Left cardiac atrium (tissue), 4 donors: ENCODE results near the gene THAP6. TPM values are rescaled to one million over a fixed set of nuclear protein-coding genes. Genes with fewer than 3 reads are reported as not detected.
"Not testable (repeated sequence)": the region's sequence is repeated elsewhere in the genome, so short reads cannot be mapped to it uniquely, and the experiment has no call there.

Experiments used
- ATAC-seq, 2 donors: fragments of 200-7000 bp; cut with Tn5 transposase; one replicate each; pipeline ENCODE4 v1.9.1; 2020; ENCODE audit warnings: mild to moderate bottlenecking in 2 of 2, moderate library complexity in 2 of 2
- DNase-seq: peaks from one replicate; pipeline ENCODE4 v3.0.0-alpha.2; 2020
- intact Hi-C, 2 donors: fragments of 100-400 bp; cut with DNase I; formaldehyde crosslinking; loops; one replicate each; pipeline versions ENCODE4 v1.14.1 to v1.15.1; 2022 to 2023
- total RNA-seq, 2 donors: library from RNA; stranded (reverse); fragmentation: NEBNext Ultra II Directional; extraction: Animal tissue kit (Norgen Biotek cat#: 25700); gene quantifications; one replicate each; pipeline ENCODE4 v1.2.1, GENCODE V29; 2021
- donor health status: DM: no; HTN: yes; CAD: no.
- donor health status: DM: no; HTN: yes; CAD: no; lungs with severe emphysema.
- donor health status: DM: yes; HTN: yes; CAD: no.
- donor health status: Dilated cardiomyopathy.

THAP6 gene
- total RNA-seq, 2 donors from 2014 or later = 16.2 to 20.3 TPM

DNA sequence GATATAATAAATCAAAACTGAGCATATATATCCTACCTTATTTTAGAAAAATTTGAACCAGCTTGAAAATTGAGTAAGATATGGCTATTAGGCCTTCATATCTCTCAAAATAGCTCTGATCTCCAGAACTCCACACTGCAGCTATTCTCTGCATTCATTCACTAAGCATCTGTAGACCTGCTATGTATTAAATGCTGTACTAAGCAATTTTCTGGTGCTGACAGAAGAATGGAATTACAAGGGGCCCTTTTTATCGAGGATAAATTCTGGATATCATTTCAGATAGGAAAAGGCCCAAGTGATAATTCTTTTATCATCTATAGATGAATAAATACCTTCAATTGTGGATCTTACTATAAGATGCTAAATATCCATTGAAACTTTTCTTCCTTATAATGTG lies 1.9 kb downstream of the THAP6 start:
- intact Hi-C loops = no loop called here
- ATAC-seq (no peak), DNase-seq (no peak)

DNA sequence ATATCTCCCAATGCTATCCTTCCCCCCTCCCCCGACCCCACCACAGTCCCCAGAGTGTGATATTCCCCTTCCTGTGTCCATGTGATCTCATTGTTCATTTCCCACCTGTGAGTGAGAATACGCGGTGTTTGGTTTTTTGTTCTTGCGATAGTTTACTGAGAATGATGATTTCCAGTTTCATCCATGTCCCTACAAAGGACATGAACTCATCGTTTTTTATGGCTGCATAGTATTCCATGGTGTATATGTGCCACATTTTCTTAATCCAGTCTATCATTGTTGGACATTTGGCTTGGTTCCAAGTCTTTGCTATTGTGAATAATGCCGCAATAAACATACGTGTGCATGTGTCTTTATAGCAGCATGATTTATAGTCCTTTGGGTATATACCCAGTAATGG lies 5.2 kb downstream of the THAP6 start:
- ATAC-seq, DNase-seq, intact Hi-C loops: not testable (repeated sequence)

DNA sequence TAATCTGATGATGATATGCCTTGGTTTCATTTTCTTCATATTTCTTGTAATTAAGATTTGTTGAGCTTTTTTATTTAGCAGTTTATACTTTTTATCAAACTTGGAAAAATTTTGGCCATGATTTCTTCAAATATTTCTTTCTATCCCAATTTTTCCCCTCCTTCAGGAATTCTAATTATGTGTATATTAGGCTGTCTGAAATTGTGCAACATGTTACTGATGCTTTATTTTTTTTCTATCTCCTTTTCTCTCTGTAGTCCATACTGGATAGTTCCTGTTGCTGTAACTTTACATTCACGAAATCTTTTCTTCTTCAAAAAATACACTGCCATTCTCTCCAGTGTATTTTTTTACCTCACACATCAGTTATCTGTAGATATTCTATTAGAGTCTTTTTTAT lies 10.8 kb downstream of the THAP6 start:
- intact Hi-C loops = no loop called here

DNA sequence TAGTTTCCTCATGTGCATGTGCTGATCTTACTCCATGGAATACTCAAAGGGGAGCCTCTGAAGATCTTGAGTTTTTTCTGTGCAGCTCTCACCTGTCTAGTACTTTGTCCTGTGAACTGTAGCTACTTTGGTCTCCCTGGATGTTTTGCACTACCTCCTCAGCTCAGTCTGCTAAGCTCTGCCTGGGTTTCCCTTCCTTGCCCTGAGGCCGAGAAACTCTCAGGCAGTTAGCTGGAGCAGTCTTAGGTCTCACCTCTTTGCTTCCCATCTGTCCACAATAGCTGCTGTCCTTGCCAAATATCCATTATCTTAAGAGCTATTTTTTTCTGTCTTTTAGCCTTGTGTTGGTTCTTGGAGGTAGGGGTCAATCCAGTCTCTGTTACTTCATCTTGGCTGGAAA lies 11.6 kb downstream of the THAP6 start:
- ATAC-seq (no peak), DNase-seq (no peak)
- intact Hi-C loops = no loop called here

More for the DNA sequence above, 10.8 kb downstream of the THAP6 start:
- ATAC-seq (no peak), DNase-seq (no peak)

DNA sequence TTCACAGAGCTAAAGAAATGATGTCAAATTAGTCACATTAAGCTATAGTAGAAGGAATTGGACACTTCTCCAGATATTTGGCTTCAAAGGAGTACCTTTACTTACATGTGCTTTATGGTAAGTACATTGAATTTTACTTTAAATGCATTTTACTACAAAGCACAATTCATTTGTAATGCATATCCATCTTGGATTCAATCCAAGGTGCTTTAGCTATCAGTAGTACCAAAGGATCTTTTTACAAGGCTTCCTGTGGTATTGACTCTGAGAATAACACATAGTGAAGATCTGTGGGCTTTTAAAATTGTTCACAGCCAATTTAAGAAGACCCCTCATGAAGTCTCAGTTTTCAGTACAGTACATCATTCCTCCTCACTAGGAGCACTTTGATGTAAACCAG lies 13.2 kb downstream of the THAP6 start:
- no peak for DNase-seq
- no peak for ATAC-seq
- intact Hi-C loops = no loop called here

DNA sequence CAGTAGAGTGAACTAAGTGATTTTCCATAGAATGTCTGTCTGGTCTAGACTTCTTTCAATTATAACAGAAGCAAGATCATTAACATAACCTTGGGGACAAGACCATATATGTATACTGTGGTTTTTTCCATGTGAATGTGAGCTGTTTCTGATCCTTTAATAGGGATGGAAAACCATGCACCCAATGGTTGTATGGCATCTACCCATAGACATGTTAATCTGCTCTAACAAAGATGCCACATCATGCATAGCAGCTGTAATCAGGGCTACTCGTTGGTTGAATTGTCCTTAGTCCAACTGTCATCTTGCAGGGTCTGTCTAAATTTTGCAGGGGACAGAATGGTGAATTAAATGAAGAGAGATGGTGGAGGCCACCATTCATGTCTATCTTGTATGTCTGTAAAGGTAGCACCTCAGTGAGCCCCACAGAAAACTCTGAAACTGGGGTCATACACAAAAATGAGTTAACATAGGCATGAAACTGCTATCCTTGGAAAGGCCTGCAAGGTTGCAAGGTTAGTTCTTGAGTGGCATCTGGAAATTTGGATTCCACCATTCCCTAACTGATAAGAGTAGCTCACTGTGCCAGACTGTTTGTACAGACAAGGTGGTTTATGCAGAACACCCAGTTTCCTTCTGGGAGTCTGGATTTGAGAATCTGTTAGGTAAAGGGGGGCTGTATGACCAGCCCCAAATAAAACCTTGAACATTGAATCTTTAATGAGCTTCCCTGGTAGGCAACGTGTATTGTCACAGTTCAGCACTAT lies 16.5 kb downstream of the THAP6 start:
- DNase-seq = no peak
- ATAC-seq = no peak
- intact Hi-C loops = no loop called here

DNA sequence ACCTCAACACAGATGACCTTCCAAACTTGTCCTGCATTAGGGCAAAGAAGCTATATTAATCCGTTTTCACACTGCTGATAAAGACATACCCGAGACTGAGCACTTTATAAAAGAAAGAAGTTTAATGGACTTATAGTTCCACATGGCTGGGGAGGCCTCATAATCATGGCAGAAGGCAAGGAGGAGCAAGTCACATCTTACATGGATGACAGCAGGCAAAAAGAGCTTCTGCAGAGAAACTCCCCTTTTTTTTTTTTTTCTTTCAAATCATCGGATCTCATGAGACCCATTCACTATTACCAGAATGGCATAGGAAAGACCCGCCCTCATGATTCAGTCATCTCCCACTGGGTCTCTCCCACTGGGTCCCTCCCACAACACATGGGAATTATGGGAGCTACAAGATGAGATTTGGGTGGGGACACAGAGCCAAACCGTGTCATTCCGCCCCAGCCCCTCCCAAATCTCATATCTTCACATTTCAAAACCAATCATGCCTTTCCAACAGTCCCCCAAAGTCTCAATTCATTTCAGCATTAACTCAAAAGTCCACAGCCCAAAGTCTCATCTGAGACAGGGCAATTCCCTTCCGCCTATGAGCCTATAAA lies 17.4 kb downstream of the THAP6 start:
- DNase-seq, ATAC-seq, intact Hi-C loops: not testable (repeated sequence)

DNA sequence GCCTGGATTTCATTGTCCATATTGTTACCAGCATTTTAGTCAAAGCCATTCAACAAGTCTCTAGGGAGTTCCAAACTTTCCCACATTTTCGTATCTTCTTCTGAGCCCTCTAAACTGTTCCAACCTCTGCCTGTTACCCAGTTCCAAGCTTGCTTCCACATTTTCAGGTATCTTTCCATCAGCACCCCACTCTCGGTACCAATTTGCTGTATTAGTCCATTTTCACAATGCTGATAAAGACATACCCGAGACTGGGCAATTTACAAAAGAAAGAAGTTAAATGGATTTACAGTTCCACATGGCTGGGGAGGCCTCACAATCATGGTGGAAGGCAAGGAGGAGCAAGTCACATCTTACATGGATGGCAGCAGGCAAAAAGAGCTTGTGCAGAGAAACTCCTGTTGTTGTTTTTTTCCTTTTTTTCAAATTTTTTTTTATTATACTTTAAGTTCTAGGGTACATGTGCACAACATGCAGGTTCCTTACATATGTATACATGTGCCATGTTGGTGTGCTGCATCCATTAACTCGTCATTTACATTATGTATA lies 19.1 kb downstream of the THAP6 start:
- intact Hi-C loops, ATAC-seq, DNase-seq: not testable (repeated sequence)

DNA sequence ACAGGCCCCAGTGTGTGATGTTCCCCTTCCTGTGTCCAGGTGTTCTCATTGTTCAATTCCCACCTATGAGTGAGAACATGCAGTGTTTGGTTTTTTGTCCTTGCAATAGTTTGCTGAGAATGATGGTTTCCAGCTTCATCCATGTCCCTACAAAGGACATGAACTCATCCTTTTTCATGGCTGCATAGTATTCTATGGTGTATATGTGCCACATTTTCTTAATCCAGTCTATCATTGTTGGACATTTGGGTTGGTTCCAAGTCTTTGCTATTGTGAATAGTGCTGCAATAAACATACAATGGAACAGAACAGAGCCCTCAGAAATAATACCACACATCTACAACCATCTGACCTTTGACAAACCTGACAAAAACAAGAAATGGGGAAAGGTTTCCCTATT lies 19.7 kb downstream of the THAP6 start:
- intact Hi-C loops, ATAC-seq, DNase-seq: not testable (repeated sequence)

DNA sequence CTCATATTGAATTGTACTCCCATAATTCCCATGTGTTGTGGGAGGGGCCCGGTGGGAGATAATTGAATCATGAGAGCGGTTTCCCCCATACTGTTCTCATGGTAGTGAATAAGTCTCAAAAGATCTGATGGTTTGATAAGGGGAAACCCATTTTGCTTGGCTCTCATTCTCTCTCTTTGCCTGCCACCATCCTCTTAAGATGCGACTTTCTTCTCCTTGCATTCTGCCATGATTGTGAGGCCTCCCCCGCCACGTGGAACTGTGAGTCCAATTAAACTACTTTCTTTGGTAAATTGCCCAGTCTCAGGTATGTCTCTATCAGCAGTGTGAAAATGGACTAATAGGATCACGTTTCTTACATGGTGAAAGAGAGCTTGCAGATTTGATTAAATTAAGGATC lies 23.0 kb downstream of the THAP6 start:
- ATAC-seq, intact Hi-C loops, DNase-seq: not testable (repeated sequence)

DNA sequence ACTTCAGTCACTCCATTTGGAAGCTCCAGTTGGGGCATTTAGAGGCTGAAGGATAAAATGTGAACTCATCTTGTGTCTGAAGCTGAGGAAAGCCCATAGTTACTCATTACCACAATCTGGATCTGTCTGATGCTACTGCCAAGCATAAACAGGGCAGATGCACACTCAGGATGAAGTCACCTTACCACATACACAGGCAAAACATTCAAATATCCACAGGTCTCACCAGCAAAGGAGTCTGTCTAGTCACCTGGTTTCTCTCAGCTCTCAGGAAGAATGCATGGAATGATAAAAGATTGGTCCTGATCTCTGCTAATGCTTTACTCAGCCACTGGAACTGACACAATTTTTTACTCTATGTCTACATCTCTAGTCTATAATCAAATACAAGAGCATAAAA lies 28.6 kb downstream of the THAP6 start:
- DNase-seq (no peak), ATAC-seq (no peak)
- intact Hi-C loops = no loop called here

DNA sequence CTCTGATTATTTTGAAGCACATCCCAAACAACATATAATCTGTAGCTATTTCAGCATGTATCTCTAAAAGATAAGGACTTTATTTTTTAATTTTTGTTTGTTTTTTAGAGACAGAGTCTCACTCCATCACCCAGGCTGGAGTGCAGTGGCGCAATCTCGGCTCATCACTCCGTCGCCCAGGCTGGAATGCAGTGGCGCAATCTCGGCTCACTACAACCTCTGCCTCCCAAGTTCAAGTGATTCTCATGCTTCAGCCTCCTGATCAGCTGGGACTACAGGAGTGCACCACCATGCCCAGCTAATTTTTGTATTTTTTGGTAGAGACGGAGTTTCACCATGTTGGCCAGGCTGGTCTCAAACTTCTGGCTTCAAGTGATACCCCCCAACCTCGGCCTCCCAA lies 29.9 kb downstream of the THAP6 start:
- intact Hi-C loops, ATAC-seq, DNase-seq: not testable (repeated sequence)

DNA sequence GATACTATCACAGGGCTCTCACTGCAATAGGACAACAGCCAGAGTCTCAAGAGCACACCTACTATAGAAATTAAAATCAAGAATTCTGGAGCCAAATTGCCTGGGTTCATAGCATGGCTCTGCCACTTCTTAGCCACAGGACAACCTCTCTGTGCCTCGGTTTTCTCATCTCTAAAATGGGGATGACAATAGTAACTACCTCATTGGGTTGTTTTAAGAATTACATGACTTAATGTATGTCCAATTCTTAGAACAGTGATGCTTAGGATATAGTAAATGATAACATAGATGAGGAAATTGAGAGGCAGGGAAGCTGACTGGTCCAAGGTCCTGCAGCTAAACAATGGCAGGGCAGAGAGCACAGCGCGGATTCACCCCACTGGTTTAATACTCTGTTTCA lies 30.6 kb downstream of the THAP6 start:
- DNase-seq (no peak), ATAC-seq (no peak)
- intact Hi-C loops = no loop called here

DNA sequence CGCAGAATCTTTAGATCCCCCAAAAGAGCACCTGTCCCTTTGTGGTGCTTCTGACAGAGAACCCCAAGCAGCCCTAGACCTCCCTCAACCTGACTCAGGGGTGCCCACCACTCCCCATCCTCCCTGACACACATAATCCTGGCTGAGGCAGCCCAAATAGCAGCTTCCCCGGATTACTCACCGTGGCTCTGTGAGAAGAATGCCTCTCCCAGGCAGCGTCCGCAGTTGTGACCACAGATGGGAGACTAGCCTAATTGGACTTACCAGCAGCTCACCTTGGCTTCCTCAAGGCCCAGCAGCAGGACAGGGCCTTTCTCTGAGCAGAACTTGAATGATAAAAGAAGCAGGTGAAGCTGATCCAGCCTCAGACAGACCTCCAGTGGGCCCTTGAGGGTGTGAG lies 31.3 kb downstream of the THAP6 start:
- DNase-seq = no peak
- intact Hi-C loops = no loop called here

DNA sequence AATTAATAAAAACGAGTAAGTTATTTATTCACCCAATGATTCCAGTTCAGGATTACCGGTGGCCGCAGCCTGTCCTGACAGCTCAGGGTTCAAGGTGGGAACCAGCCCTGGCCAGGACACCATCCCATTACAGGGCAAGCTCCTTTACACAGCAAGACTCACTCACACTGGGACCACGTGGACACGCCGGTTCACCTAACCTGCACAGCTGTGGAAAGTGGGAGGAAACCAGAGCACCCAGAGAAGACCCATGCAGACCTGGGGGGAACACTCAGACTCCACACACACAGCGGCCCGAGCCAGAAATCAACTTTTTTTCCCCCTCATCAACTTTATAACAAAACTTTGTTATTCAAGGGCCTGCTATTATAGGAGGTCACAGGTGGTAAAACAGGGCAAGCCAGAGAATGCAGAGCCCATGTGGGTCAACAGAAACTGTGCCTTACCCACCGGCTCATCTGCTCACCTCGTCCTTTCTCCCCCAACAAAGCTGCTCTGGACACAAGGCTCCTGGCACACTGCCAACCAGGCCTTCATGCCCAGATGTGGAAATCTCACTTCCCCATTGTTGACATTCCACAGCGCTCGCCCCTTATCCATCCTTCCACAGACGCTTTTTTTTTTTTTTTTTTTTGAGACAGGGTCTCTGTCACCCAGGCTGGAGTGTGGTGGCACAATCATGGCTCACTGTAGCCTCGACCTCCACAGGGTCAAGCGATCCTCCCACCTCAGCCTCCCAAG lies 33.5 kb downstream of the THAP6 start:
- ATAC-seq = peak; percentile 26 to 41
- DNase-seq = peak; percentile 63
- intact Hi-C loops = no loop called here

More for the DNA sequence above, 31.3 kb downstream of the THAP6 start:
- no peak for ATAC-seq

DNA sequence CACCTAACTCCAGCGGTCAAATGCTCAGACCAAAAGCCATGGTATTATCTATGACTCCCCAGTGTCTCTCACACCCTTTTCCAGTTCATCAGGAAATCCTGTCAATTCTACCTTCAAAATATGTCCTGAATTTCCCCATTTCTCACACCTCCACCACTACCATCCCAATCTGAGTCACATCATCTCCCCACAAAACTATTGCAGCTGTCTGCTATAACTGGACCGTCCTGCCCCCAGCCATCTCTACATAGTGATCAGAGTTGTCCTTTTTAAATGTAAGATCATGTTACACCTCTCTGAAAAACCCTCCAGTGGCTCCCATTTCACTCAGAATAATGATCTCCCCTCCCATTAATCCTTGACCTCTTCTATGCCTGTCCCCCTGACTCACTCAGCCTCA lies 34.7 kb downstream of the THAP6 start:
- DNase-seq = no peak
- no peak for ATAC-seq
- intact Hi-C loops = no loop called here

DNA sequence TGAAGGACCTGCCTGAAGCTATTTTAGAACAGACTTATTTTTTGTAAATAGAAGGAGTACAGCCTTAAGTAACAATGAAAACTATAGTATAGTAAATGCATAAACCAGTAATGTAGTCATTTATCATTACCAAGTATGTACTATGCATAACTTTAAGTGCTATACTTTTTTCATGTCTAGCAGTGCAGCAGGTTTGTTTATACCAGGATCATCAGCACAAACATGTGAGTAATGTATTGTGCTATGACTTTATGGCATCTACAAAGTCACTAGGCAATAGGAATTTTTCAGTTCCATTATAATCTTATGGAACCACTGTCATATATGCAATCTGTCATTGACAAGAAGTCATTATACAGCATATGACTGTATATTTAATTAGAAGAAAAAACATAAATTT lies 38.2 kb downstream of the THAP6 start:
- intact Hi-C loops = no loop called here
- ATAC-seq (no peak), DNase-seq (no peak)

DNA sequence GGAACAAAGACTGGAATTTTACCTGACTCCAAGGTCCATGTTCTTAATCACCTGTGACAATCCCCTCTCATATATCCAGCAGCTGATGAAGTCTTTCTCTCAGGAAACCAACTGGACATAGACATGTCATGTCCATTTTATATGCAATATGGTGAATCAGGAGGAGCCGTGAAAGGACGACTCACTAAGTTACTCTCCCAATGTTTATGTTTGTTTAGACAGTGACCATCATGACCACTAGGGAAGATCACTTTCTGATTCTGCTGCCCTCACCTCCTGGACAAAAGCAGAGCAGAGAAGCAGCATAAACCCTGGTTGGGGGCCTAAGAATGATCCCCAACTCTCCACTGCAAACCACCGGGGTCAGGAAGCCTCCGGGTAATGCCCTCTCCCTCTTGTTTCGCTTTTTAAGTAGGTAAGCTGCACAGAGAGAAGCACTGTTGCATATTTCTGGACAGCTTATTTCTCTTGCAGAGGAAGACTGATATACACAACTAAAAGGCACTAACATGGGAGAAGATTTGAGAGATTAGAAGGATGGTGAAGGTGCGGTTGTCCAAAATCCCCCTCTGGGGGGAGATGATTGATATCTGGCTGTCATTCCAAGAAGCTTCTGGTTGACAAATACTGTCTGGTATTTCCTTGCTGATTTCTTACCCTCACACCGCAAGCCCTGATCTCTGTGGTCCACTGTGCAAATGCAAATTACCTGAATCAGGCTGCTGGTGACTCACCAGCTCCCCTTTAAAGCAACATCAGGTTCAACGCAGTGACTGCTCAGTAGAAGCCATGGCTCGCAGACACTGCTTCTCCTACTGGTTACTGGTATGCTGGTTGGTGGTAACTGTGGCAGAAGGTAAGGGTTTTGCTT lies 41.3 kb downstream of the THAP6 start, which contains the start of gene ODAPH:
TSS of gene ODAPH (plus strand) at position 773 of the 871 bp plus-strand sequence. CDS start at position 790, 17 bp downstream.
- ATAC-seq = no peak
- intact Hi-C loops = no loop called here

DNA sequence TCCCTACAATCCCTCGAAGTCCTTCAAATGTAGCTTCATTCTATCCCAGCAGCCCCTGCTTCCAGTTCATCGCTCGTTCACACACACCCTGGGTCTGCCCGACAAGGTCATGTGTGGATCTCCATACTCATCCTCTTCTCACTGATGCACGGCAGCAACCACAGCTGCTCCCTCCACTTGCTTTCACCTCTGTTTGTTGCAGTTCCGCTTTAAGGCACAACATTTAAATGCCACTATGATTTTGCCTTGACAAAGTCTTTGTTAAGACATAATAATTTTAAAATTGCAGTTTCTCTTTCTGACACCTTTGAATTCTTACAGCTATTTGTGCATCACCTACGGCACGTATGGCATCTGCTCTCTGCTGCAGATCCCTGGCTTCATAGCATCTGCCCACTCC lies 43.4 kb downstream of the THAP6 start:
- no peak for DNase-seq
- intact Hi-C loops = no loop called here
- ATAC-seq = no peak

More for the DNA sequence above, 41.3 kb downstream of the THAP6 start, which contains the start of gene ODAPH:
- no peak for DNase-seq
